ENCODE data around the gene ADARB2. TPM values are rescaled to one million over a fixed set of nuclear protein-coding genes. Genes with fewer than 3 reads are reported as not detected.

Gene ADARB2
- polyA plus RNA-seq, 1 of the 3 experiments (the other 2 are of a cell fraction), result not detected

- Histone ChIP-seq H3K9me3 (no peaks in the 10 kb centered on the region), H3K36me3 (replicated peaks in 1 of 2; ENCODE audit: control insufficient read depth in 1 of 2, insufficient read depth in 2 of 2, low read length in 1 of 2) (no peaks in the 10 kb centered on the region), H3F3A (replicated peaks; ENCODE audit: insufficient read depth) (no peaks in the 10 kb centered on the region), H4K20me1 (ENCODE audit: insufficient read depth) (no peaks in the 10 kb centered on the region), H3K4me3 (ENCODE audit: low read depth in 2 of 2, low read length in 1 of 2) (no peak overlapping the region), H3K4me1 (ENCODE audit: control insufficient read depth in 1 of 2, insufficient read depth in 2 of 2, low read depth in 1 of 2, low read length in 1 of 2) (peaks cover 0 to 6% of the 10 kb centered on the region in 2 experiments; a peak in 2 of 4 replicates), H3K27me3 (ENCODE audit: insufficient read depth) (no peaks in the 10 kb centered on the region), H3K4me2 (no peak overlapping the region), H2AFZ (ENCODE audit: low read depth) (no peak overlapping the region), H3K9ac (no peak overlapping the region), H3K27ac (ENCODE audit: low read depth in 2 of 2, low read length in 1 of 2) (no peak overlapping the region), H3K79me2 (ENCODE audit: insufficient read depth) (no peaks in the 10 kb centered on the region), H3K9me2 (no peaks in the 10 kb centered on the region)
- TF ChIP-seq YY1 (IDR thresholded peaks at IDR 0.05; ENCODE audit: low read depth), result no peak
- no peak for TF ChIP-seq FOXM1 (IDR thresholded peaks at IDR 0.05; ENCODE audit: low read depth)
- no peak for TF ChIP-seq TEAD4 (IDR thresholded peaks at IDR 0.05; ENCODE audit: borderline replicate concordance, insufficient read depth)
- no peak for TF ChIP-seq TAF1 (IDR thresholded peaks at IDR 0.05; ENCODE audit: borderline replicate concordance, low read depth, low read length)
- no peak for TF ChIP-seq FOXJ3 (CRISPR knock-in tag; IDR thresholded peaks at IDR 0.05)
- TF ChIP-seq SMC3 (IDR thresholded peaks at IDR 0.05; ENCODE audit: low read depth, low read length), result no peak
- TF ChIP-seq POLR2AphosphoS5 (IDR thresholded peaks at IDR 0.05; ENCODE audit: low read depth, low read length), result no peak
- no peak for TF ChIP-seq GABPA (IDR thresholded peaks at IDR 0.05; ENCODE audit: low read depth)
- no peak for TF ChIP-seq MEF2A (IDR thresholded peaks at IDR 0.05; ENCODE audit: borderline replicate concordance, low read depth)
- TF ChIP-seq TCF12 (IDR thresholded peaks at IDR 0.05), result no peak
- no peak for TF ChIP-seq NRF1 (IDR thresholded peaks at IDR 0.05; ENCODE audit: low read depth, low read length)
- no peak for TF ChIP-seq ZBTB33 (IDR thresholded peaks at IDR 0.05; ENCODE audit: borderline replicate concordance, low read depth)
- whole genome bisulfite sequencing (ENCODE audit: low lambda C conversion rate), result 38% methylated on average over 11 of the region's 11 CpGs
- CTCF ChIA-PET, result no interaction called here
- no peak for DNase-seq
- POLR2A ChIA-PET, result no interaction called here
These were observed 263.5 kb downstream of the ADARB2 start for GRCh38 chr10:1473874-1474273.

GRCh38 chr10:1472178-1472958 is 265.0 kb downstream of the ADARB2 start:
- no peak for DNase-seq
- H3K79me2 ChIP-seq (ENCODE audit: insufficient read depth), result no peaks in the 10 kb centered on the region
- H3K27me3 ChIP-seq (ENCODE audit: insufficient read depth), result no peaks in the 10 kb centered on the region
- H3K9me2 ChIP-seq, result no peaks in the 10 kb centered on the region
- H2AFZ ChIP-seq (ENCODE audit: low read depth), result no peak overlapping the region
- POLR2A ChIA-PET, result no interaction called here
- H3K27ac ChIP-seq (ENCODE audit: low read depth in 2 of 2, low read length in 1 of 2), result no peak overlapping the region
- peaks cover 0 to 6% of the 10 kb centered on the region in 2 experiments; a peak in 2 of 4 replicates for H3K4me1 ChIP-seq (ENCODE audit: control insufficient read depth in 1 of 2, insufficient read depth in 2 of 2, low read depth in 1 of 2, low read length in 1 of 2)
- WGBS (ENCODE audit: low lambda C conversion rate), result 45% methylated on average over 20 of the region's 21 CpGs
- CTCF ChIA-PET, result no interaction called here
- H3K4me2 ChIP-seq, result no peak overlapping the region
- TF ChIP-seq EP300 (IDR thresholded peaks at IDR 0.05; ENCODE audit: borderline replicate concordance in 1 of 2, low read depth in 1 of 2, low read length in 1 of 2) (no peak), USF1 (IDR thresholded peaks at IDR 0.05; ENCODE audit: borderline replicate concordance, low read depth) (no peak), MEF2A (IDR thresholded peaks at IDR 0.05; ENCODE audit: borderline replicate concordance, low read depth) (no peak), YY1 (IDR thresholded peaks at IDR 0.05; ENCODE audit: low read depth) (no peak), EZH2phosphoT487 (IDR thresholded peaks at IDR 0.05; ENCODE audit: borderline replicate concordance, low read depth) (no peak), USF2 (IDR thresholded peaks at IDR 0.05; ENCODE audit: borderline replicate concordance, low read depth, low read length) (no peak), TEAD4 (IDR thresholded peaks at IDR 0.05; ENCODE audit: borderline replicate concordance, insufficient read depth) (no peak)
- no peaks in the 10 kb centered on the region for H3K36me3 ChIP-seq (replicated peaks in 1 of 2; ENCODE audit: control insufficient read depth in 1 of 2, insufficient read depth in 2 of 2, low read length in 1 of 2)
- H3K9ac ChIP-seq, result no peak overlapping the region
- no peaks in the 10 kb centered on the region for H3K9me3 ChIP-seq
- H3K4me3 ChIP-seq (ENCODE audit: low read depth in 2 of 2, low read length in 1 of 2), result no peak overlapping the region
- no peaks in the 10 kb centered on the region for H4K20me1 ChIP-seq (ENCODE audit: insufficient read depth)
- H3F3A ChIP-seq (replicated peaks; ENCODE audit: insufficient read depth), result no peaks in the 10 kb centered on the region
